Activated naive CD4-positive, alpha-beta T cell treated with anti-CD3 and anti-CD28 coated beads, Interleukin-2, amount 10 ng/mL, durations not matched to agents 5 hours and 36 hours (primary cell): ENCODE data around the gene CWF19L1. TPM values are rescaled to one million over a fixed set of nuclear protein-coding genes. Genes with fewer than 3 reads are reported as not detected.

Experiments
- total RNA-seq, 2 experiments: library from RNA; stranded (reverse); gene quantifications; one replicate each; pipeline ENCODE4 v1.2.3, GENCODE V29; 2021

Gene CWF19L1
- total RNA-seq: 10 to 100 TPM; 32.5 to 33.2 TPM

GRCh38 chr10:100267239-100268104, at the start of gene CWF19L1:
Gene CWF19L1 (minus strand): TSS chr10:100267638. CDS start chr10:100267593, 45 bp downstream.

GRCh38 chr10:100286051-100287033, 18.9 kb upstream of the CWF19L1 start, which contains the start of gene BLOC1S2:
Gene BLOC1S2 (minus strand): TSS chr10:100286680. CDS start chr10:100286659, 21 bp downstream.

GRCh38 chr10:100185364-100186252, 81.8 kb downstream of the CWF19L1 start, which contains the start of gene ERLIN1:
Gene ERLIN1 (minus strand): TSS chr10:100186029. CDS start chr10:100185626, 403 bp downstream.

Other genes starting within 250 kb of the CWF19L1 start
- not detected for gene CPN1, start 185.8 kb downstream of the CWF19L1 start, total RNA-seq
- 10 to 100 TPM; 13.6 to 13.9 TPM for gene ERLIN1, start 81.6 kb downstream of the CWF19L1 start, total RNA-seq
- gene CHUK, start 38.0 kb downstream of the CWF19L1 start, total RNA-seq: 10 to 100 TPM; 20.6 to 21.1 TPM
- gene BLOC1S2, start 19.0 kb upstream of the CWF19L1 start, total RNA-seq: 10 to 100 TPM; 41.2 to 45.0 TPM
- under 1 TPM in 1 of 2 experiments, not detected in 1; 0.23 TPM for gene PKD2L1, start 62.6 kb upstream of the CWF19L1 start, total RNA-seq
- 100 to 1,000 TPM; 245 to 247 TPM for gene SCD, start 79.6 kb upstream of the CWF19L1 start, total RNA-seq
- gene WNT8B, start 195.4 kb upstream of the CWF19L1 start, total RNA-seq: under 1 TPM; 0.24 to 0.38 TPM